ENCODE results near the gene PIK3R1.

- no peak for TF ChIP-seq POLR2AphosphoS5 (IDR thresholded peaks at IDR 0.05; ENCODE audit: low read depth, low read length)
- TF ChIP-seq POLR2A (IDR thresholded peaks at IDR 0.05; ENCODE audit: low read depth, low read length) = no peak
- TF ChIP-seq TAF1 (IDR thresholded peaks at IDR 0.05; ENCODE audit: borderline replicate concordance, low read depth, low read length) = no peak
Observed at GRCh38 chr5:68297656-68298055, 82.1 kb downstream of the PIK3R1 start.

All from GM12892 (cell line).